Stomach smooth muscle (tissue), 2 donors: ENCODE results near the gene XRN2.

Experiments
- H3K27ac ChIP-seq: one replicate; pipeline ENCODE4 v1.7.0; 2013; ENCODE audit warnings: mild to moderate bottlenecking, low read length, inconsistent platforms
- H3K27me3 ChIP-seq, 2 donors: one replicate each; pipeline ENCODE4 v1.7.0; 2013; ENCODE audit warnings: low read length in 2 of 2; ENCODE audit not compliant: insufficient read depth in 2 of 2, control insufficient read depth in 1 of 2
- H3K36me3 ChIP-seq, 2 donors: one replicate each; pipeline ENCODE4 v1.7.0; 2013; ENCODE audit warnings: low read length in 2 of 2; ENCODE audit not compliant: control insufficient read depth in 2 of 2, insufficient read depth in 2 of 2
- H3K4me1 ChIP-seq: one replicate; pipeline ENCODE4 v1.7.0; 2013; ENCODE audit warnings: low read length; ENCODE audit not compliant: control insufficient read depth, insufficient read depth
- H3K4me3 ChIP-seq, 2 donors: one replicate each; pipeline ENCODE4 v1.7.0; 2013; ENCODE audit warnings: low read length in 2 of 2
- H3K9ac ChIP-seq, 2 donors: one replicate each; pipeline ENCODE4 v1.7.0; 2013; ENCODE audit warnings: low read length in 2 of 2, mild to moderate bottlenecking in 1 of 2
- H3K9me3 ChIP-seq, 2 donors: one replicate each; pipeline ENCODE4 v1.7.0; 2013; ENCODE audit warnings: low read length in 2 of 2; ENCODE audit not compliant: control insufficient read depth in 2 of 2
- donor health status: healthy.
- donor health status: Pancreatic carcinoma.

Gene XRN2

DNA sequence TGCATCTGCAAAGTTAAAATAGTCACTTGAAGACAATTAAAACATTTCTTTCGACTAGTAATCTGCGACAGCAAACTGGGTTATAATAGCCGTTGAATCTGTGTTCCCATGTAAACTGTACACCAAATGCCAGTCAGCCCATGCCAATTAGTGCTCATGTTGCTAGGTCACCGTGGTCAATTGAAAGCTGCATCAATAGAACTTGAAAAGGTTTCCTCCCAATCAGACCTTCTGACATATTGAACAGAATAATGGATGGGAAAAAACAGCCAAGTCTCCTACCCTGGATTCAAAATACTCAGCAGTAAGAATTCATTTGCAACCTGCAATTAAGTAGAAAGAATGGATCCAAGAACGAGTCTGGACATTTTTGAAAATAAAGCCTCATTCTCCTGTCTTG, 83.0 kb downstream of the XRN2 start:
- H3K4me1 ChIP-seq, result no peaks in the 10 kb centered on the region
- no peaks in the 10 kb centered on the region for H3K9me3 ChIP-seq
- H3K27ac ChIP-seq, result no peak overlapping the region
- no peak overlapping the region for H3K9ac ChIP-seq
- peaks cover 5 to 47% of the 10 kb centered on the region in 2 donors for H3K36me3 ChIP-seq
- H3K4me3 ChIP-seq, result no peak overlapping the region
- no peaks in the 10 kb centered on the region for H3K27me3 ChIP-seq

DNA sequence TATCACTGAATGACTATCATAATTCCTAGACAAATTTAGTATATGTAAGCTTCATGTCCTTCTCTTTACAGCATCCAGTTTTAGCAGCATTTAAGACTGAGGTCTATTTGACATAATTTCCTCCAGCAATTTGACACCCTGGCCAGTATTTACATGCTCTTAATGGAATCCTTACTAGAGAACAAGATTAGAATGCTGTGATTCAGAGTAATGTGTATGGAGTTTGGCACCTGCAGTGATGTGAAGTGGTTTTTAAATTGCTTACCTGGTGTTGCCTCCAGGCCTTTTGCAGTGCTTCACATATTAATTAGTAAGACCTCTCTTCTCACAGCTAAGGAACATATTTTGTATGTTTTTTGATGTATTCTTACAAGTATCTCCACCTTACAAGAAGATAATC, 84.4 kb downstream of the XRN2 start:
- peaks cover 5 to 11% of the 10 kb centered on the region in 2 donors for H3K27me3 ChIP-seq
- H3K4me3 ChIP-seq, result no peak overlapping the region
- peaks cover 0 to 4% of the 10 kb centered on the region in 2 donors for H3K9me3 ChIP-seq
- H3K9ac ChIP-seq, result no peak overlapping the region
- no peaks in the 10 kb centered on the region for H3K4me1 ChIP-seq
- H3K27ac ChIP-seq, result no peak overlapping the region
- peaks cover 5 to 43% of the 10 kb centered on the region in 2 donors for H3K36me3 ChIP-seq

DNA sequence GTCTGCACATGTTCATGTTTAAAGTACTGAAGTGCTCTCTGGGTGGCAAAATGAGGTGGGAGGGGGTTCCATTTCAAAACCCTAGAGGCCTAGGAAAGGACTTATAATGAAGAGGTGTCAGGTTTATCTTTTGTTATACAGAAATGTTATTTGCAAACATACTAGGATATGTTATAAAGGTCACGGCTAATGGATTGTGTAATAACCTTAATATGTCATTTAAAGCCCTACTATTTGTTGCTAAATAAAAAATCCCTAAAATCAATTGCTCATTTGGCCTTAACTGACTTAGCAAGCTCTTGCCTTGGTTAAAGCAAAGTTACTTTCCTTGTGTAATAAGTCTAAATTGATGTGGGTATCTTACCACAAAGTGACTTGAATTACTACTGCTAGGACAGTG, 85.4 kb downstream of the XRN2 start:
- H3K4me1 ChIP-seq, result no peaks in the 10 kb centered on the region
- no peak overlapping the region for H3K4me3 ChIP-seq
- peaks cover 0 to 4% of the 10 kb centered on the region in 2 donors for H3K9me3 ChIP-seq
- H3K27ac ChIP-seq, result no peak overlapping the region
- no peak overlapping the region for H3K9ac ChIP-seq
- H3K36me3 ChIP-seq, result peaks cover 5 to 37% of the 10 kb centered on the region in 2 donors
- peaks cover 13 to 21% of the 10 kb centered on the region in 2 donors for H3K27me3 ChIP-seq

DNA sequence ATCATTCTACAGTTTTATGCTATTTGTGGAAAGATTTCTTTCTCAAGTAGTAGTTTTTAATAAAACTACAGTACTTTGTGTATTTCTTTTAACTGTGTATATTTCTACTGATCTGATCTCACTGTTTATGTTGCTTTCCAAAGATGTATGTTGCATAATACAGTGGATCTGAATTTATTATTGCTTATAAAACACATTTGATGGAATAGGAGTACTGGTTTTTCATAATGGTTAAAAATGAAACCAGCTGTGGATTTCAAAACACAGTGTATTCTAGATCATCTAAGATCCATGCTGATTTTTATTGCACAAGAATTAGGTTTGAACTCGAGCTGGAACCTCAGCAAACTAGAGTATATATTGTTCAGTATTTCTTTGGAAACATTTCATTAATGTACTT, 86.2 kb downstream of the XRN2 start:
- Histone ChIP-seq H3K27me3 (peaks cover 13 to 29% of the 10 kb centered on the region in 2 donors), H3K9ac (no peak overlapping the region), H3K27ac (no peak overlapping the region), H3K4me1 (no peaks in the 10 kb centered on the region), H3K36me3 (peaks cover 5 to 34% of the 10 kb centered on the region in 2 donors), H3K4me3 (no peak overlapping the region), H3K9me3 (peaks cover 0 to 4% of the 10 kb centered on the region in 2 donors)

DNA sequence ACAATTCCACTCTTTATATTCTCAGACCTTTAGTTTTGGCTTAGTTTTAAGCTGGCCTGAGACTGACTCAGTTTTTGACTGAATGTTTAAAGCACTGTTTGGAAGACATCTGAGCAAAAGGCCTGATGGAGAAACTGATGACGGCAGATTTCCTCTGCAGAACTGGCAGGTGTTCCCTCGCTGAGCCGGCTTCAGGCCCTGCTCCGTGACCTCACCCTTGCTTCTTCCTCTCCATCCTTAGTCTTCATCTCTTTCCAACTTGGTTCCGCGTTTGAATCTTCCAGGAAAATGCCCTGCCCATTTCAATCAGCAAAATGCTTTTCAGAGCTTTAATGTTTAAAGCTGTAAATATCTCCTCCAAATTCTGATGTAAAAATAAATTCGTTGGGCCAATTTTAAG, 87.6 kb downstream of the XRN2 start:
- Histone ChIP-seq H3K9me3 (peaks cover 0 to 4% of the 10 kb centered on the region in 2 donors), H3K27ac (no peak overlapping the region), H3K27me3 (peaks cover 18 to 40% of the 10 kb centered on the region in 2 donors), H3K4me1 (no peaks in the 10 kb centered on the region), H3K9ac (no peak overlapping the region), H3K36me3 (peaks cover 5 to 33% of the 10 kb centered on the region in 2 donors), H3K4me3 (no peak overlapping the region)

DNA sequence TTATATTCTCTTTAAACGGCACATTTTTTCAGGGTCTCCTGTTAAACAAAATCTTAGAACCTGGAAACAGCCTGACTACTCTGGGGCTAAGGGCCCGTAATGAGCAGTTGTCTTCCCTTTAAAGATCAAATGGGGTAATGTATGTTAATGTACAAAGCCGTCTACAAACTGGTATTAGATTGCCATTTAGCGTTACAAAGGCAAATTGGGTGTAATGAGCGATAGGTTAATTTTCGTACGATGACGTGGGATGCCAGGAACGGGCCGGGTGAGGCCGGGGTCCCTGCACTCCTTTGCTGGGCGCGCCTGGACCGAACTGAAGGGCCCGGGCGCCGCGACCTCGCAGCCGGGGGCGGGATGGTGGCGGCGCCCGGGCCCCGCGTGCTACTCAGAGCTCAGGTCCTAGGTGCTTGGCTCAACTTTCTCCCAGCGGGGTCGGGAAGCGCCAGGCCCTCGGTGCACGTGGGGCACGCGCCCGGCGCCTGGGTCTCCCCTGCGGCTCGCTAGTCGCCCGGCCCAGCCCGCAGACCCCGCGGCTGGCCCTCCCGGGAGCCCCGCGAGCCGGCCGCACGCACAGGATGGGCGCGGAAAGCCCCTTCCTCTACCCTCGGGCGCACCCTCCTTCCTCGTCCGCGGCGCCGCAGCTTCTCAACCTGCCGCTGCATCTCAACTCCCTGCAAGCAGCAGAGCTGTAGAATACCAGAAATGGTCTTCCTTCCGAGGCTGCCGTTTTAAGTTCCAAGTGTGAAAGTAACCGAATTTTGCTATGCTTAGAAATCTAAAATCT, 88.2 kb downstream of the XRN2 start:
- H3K27ac ChIP-seq, result no peak overlapping the region
- no peak overlapping the region for H3K9ac ChIP-seq
- peaks cover 5% of the 10 kb centered on the region for H3K4me1 ChIP-seq
- H3K4me3 ChIP-seq, result no peak overlapping the region
- H3K9me3 ChIP-seq, result peaks cover 0 to 4% of the 10 kb centered on the region in 2 donors
- peaks cover 3 to 27% of the 10 kb centered on the region in 2 donors for H3K36me3 ChIP-seq
- H3K27me3 ChIP-seq, result peaks cover 18 to 47% of the 10 kb centered on the region in 2 donors

DNA sequence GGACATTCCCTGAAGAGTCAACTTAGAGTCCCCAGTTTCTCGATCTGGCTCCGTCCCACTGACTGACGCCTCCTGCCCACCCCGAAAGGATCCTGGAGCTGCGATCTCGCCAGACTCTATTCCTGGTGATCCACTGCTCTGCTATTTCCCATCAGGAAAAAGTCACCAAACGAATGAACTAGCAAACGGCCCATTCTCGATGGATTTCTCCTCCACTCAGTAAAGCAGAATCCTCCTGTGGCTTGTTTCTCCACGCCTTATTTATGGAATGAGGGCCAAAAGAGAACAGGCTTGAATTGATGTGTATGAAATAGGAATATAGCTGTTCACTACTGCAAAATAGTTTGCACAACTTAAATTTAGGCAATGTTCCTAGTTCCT, 88.8 kb downstream of the XRN2 start:
- Histone ChIP-seq H3K4me3 (no peak overlapping the region), H3K27me3 (peaks cover 18 to 52% of the 10 kb centered on the region in 2 donors)

DNA sequence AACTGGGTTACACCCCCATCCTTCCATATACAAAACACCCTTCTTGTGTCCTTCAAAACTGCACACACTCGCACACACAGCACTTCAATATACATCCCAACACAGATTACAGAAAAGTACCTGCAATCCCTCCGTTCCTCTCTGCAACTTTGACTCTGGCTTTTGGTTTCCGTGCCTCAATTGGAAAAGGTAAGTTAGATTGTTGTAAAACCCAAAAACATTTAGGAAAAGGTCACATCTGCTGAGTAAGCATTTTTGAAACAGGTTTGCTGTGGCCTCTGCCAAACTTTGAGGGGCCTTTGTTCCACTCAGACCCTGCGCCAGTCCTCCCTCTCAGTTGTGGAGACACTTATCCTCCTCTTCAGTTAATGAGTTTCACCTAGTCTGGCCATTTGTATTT, 90.0 kb downstream of the XRN2 start:
- H3K4me1 ChIP-seq, result peaks cover 10% of the 10 kb centered on the region
- peaks cover 25 to 64% of the 10 kb centered on the region in 2 donors for H3K27me3 ChIP-seq

More for the DNA sequence above, 88.8 kb downstream of the XRN2 start:
- no peak overlapping the region for H3K27ac ChIP-seq
- H3K9ac ChIP-seq, result no peak overlapping the region
- peaks cover 3 to 22% of the 10 kb centered on the region in 2 donors for H3K36me3 ChIP-seq
- H3K9me3 ChIP-seq, result peaks cover 0 to 4% of the 10 kb centered on the region in 2 donors
- H3K4me1 ChIP-seq, result peaks cover 10% of the 10 kb centered on the region

DNA sequence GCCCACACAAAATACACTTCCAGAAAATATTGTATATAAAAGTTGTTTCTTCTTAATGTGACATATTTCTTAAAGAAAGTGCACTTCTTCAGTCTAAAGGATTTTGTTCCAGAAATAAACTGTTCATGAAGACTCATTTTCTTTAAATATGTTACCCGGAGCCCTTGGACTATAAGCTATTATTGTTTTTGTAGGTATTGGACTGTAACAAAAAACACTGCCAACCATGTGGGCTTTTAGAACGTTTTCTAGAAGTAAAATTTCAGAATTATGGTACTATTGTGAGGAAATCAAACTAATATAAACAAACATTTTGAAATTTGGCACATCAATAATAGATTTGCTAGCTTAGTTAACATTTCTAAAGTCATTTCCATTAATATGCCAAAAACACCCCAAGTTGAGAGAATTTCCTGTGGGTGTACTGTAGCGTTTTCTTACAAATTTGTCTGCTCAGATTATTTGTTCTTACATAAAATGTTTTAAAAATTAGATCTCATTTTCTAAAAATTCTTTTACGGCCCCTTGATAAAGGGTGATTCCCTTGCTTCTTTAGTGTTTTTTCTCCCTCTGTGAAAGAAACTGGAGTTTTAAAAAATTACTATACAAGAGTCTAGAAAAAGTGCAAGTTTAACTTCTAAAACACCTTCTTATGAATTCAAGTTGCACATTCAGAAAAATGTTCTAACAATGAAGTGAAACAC, 90.8 kb downstream of the XRN2 start:
- Histone ChIP-seq H3K27me3 (peaks cover 29 to 72% of the 10 kb centered on the region in 2 donors), H3K36me3 (peaks cover 0 to 5% of the 10 kb centered on the region in 2 donors), H3K4me3 (no peak overlapping the region), H3K9me3 (peaks cover 0 to 4% of the 10 kb centered on the region in 2 donors), H3K9ac (no peak overlapping the region), H3K27ac (no peak overlapping the region), H3K4me1 (peaks cover 10% of the 10 kb centered on the region)

More for the DNA sequence above, 90.0 kb downstream of the XRN2 start:
- peak overlapping the region in 1 of 2 donors; percentile 11 for H3K4me3 ChIP-seq
- H3K9me3 ChIP-seq, result peaks cover 0 to 4% of the 10 kb centered on the region in 2 donors
- no peak overlapping the region for H3K9ac ChIP-seq
- peaks cover under 1 to 11% of the 10 kb centered on the region in 2 donors for H3K36me3 ChIP-seq
- no peak overlapping the region for H3K27ac ChIP-seq

DNA sequence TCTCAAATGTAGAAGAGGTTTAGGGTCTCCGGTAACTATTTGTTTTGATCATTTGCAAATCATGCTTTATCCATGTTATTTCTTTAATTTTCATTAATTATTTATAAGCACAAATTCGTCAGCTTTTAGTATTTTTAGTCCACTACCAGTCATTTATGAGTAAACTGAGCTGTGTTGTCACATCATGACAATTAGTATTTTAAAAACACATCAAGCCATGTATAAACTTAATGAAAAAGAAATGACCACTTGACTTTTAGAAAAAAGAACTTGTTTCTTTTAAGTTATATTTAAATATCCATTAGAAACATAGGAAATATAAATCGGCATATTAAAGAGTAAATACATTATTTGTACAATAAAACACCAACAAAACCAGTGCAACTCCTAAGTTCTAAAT, 91.4 kb downstream of the XRN2 start:
- Histone ChIP-seq H3K9ac (no peak overlapping the region), H3K27ac (no peak overlapping the region), H3K9me3 (peaks cover 0 to 4% of the 10 kb centered on the region in 2 donors), H3K4me3 (no peak overlapping the region), H3K4me1 (peaks cover 10% of the 10 kb centered on the region), H3K27me3 (peaks cover 31 to 78% of the 10 kb centered on the region in 2 donors), H3K36me3 (no peaks in the 10 kb centered on the region)
